ENCODE data around the gene LTBP4. TPM values are rescaled to one million over a fixed set of nuclear protein-coding genes. Genes with fewer than 3 reads are reported as not detected.

LTBP4 gene
- polyA plus RNA-seq, 1 donor (not counting 4 experiments of a cell fraction or from before 2014, with no cell fraction given), result 29.6 TPM

DNA sequence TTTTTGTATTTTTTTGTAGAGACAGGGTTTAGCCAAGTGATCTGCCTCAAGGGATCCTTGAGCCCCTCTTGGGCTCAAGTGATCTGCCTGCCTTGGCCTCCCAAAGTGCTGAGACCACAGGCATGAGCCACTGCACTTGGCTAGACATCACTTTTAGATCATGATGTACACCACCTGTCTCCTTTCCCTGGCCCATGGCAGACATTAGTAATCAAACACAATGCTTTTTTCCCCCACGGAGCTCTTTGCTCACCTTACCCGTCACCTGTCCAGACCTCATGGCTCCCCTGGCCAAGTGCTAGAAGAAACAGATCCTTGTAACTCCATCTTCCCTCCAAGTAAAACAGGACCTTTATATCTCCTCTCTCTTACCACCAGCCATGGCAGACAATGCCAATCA is 70.9 kb downstream of the LTBP4 start:
- DNase-seq (ENCODE audit: low read depth, low spot score) (no peak), FAIRE-seq (no peak)
- Histone ChIP-seq H3K27me3 (ENCODE audit: control insufficient read depth, extremely low read depth, insufficient read depth, low read length) (no peaks in the 10 kb centered on the region), H3K4me3 (ENCODE audit: control insufficient read depth in 2 of 3, extremely low read depth in 1 of 3, insufficient read depth in 2 of 3, low read depth in 1 of 3, low read length in 3 of 3) (no peak overlapping the region), H4K20me1 (ENCODE audit: control insufficient read depth, extremely low read depth, insufficient read depth, low read length) (no peaks in the 10 kb centered on the region), H3K36me3 (ENCODE audit: control insufficient read depth in 2 of 2, extremely low read depth in 1 of 2, insufficient read depth in 2 of 2, low read length in 2 of 2) (peaks cover 34 to 38% of the 10 kb centered on the region in 2 experiments), H3K9me3 (ENCODE audit: control insufficient read depth, low read depth, low read length) (peaks cover 3% of the 10 kb centered on the region), H3K9ac (ENCODE audit: control insufficient read depth, extremely low read depth, insufficient read depth, low read length) (no peak overlapping the region), H3K4me2 (ENCODE audit: control insufficient read depth, extremely low read depth, insufficient read depth, low read depth, low read length) (no peak overlapping the region), H3K79me2 (ENCODE audit: control insufficient read depth, insufficient read depth, low read length) (no peaks in the 10 kb centered on the region), H2AFZ (ENCODE audit: control insufficient read depth, low read length) (no peak overlapping the region), H3K4me1 (ENCODE audit: control insufficient read depth, extremely low read depth, insufficient read depth, low read length) (no peaks in the 10 kb centered on the region), H3K9me1 (ENCODE audit: control insufficient read depth, extremely low read depth, insufficient read depth, low read length) (no peaks in the 10 kb centered on the region), H3K27ac (ENCODE audit: control insufficient read depth, insufficient read depth, low read length) (no peak overlapping the region)
- dilution Hi-C loops (cut with MboI; ENCODE audit: extremely low pct_ligation_motif_present, low sequenced_read_pairs), result no loop called here
- TF ChIP-seq, protein P1, sequence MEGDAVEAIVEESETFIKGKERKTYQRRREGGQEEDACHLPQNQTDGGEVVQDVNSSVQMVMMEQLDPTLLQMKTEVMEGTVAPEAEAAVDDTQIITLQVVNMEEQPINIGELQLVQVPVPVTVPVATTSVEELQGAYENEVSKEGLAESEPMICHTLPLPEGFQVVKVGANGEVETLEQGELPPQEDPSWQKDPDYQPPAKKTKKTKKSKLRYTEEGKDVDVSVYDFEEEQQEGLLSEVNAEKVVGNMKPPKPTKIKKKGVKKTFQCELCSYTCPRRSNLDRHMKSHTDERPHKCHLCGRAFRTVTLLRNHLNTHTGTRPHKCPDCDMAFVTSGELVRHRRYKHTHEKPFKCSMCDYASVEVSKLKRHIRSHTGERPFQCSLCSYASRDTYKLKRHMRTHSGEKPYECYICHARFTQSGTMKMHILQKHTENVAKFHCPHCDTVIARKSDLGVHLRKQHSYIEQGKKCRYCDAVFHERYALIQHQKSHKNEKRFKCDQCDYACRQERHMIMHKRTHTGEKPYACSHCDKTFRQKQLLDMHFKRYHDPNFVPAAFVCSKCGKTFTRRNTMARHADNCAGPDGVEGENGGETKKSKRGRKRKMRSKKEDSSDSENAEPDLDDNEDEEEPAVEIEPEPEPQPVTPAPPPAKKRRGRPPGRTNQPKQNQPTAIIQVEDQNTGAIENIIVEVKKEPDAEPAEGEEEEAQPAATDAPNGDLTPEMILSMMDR (optimal IDR thresholded peaks at IDR 0.05 in 1 of 3, IDR thresholded peaks at IDR 0.05 in 1 of 3, conservative IDR thresholded peaks at IDR 0.05 in 1 of 3; ENCODE audit: extremely low read depth in 1 of 3, insufficient read depth in 2 of 3, low read length in 3 of 3), result no peak
- no peak for TF ChIP-seq EZH2 (IDR thresholded peaks at IDR 0.05; ENCODE audit: low read length)

DNA sequence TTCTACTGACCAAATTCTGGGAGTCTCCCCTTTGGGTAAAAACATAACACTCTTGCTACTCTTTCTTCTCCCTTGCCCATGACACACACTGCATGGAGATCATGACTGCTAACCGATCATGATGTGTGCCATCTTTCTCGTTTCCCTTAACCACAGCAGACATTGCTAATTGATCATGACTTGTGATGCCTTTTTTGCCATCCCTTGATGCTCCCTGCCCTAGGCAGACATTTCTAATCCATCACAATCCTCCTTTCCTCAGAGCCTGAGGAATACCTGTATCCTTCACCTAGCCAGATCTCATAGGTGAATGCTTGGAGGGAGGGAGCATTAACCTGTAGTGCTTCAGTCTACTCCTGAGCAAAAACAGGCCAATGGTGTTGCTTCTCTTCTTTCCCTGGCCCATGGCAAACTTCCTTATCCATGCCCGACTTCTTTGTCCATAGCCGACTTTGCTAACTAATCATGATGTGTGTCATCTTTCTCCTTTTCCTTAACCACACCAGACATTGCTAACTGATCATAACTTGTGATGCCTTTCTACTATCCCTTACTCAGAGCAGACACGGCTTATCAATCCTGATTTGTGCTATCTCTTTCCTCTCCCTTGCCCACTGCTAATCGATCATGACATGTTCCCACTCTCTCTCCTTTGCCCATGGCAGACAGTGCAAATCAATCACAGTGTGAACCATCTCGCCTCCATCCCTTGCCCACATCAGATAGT is 71.6 kb downstream of the LTBP4 start:
- no peak for FAIRE-seq
- Histone ChIP-seq H3K27ac (ENCODE audit: control insufficient read depth, insufficient read depth, low read length) (no peak overlapping the region), H3K9ac (ENCODE audit: control insufficient read depth, extremely low read depth, insufficient read depth, low read length) (no peak overlapping the region), H2AFZ (ENCODE audit: control insufficient read depth, low read length) (no peak overlapping the region), H3K79me2 (ENCODE audit: control insufficient read depth, insufficient read depth, low read length) (no peaks in the 10 kb centered on the region), H3K4me1 (ENCODE audit: control insufficient read depth, extremely low read depth, insufficient read depth, low read length) (no peaks in the 10 kb centered on the region), H3K4me3 (ENCODE audit: control insufficient read depth in 2 of 3, extremely low read depth in 1 of 3, insufficient read depth in 2 of 3, low read depth in 1 of 3, low read length in 3 of 3) (no peak overlapping the region), H3K9me1 (ENCODE audit: control insufficient read depth, extremely low read depth, insufficient read depth, low read length) (no peaks in the 10 kb centered on the region), H3K9me3 (ENCODE audit: control insufficient read depth, low read depth, low read length) (peaks cover 3% of the 10 kb centered on the region), H3K4me2 (ENCODE audit: control insufficient read depth, extremely low read depth, insufficient read depth, low read depth, low read length) (no peak overlapping the region), H4K20me1 (ENCODE audit: control insufficient read depth, extremely low read depth, insufficient read depth, low read length) (no peaks in the 10 kb centered on the region), H3K27me3 (ENCODE audit: control insufficient read depth, extremely low read depth, insufficient read depth, low read length) (no peaks in the 10 kb centered on the region), H3K36me3 (ENCODE audit: control insufficient read depth in 2 of 2, extremely low read depth in 1 of 2, insufficient read depth in 2 of 2, low read length in 2 of 2) (peaks cover 36 to 41% of the 10 kb centered on the region in 2 experiments)
- DNase-seq (ENCODE audit: low read depth, low spot score), result no peak
- TF ChIP-seq, protein P1 (optimal IDR thresholded peaks at IDR 0.05 in 1 of 3, IDR thresholded peaks at IDR 0.05 in 1 of 3, conservative IDR thresholded peaks at IDR 0.05 in 1 of 3; ENCODE audit: extremely low read depth in 1 of 3, insufficient read depth in 2 of 3, low read length in 3 of 3), result no peak
- TF ChIP-seq EZH2 (IDR thresholded peaks at IDR 0.05; ENCODE audit: low read length), result no peak
- dilution Hi-C loops (cut with MboI; ENCODE audit: extremely low pct_ligation_motif_present, low sequenced_read_pairs), result no loop called here
